Neural progenitor cell (in vitro differentiated cells): ENCODE results near the gene TPD52L1.

Experiments
- EZH2phosphoT487 ChIP-seq: fragments of 200-600 bp; sonication (generic); IDR thresholded peaks from 2 replicates; pipeline ENCODE4 v1.6.1; 2017; ENCODE audit warnings: antibody characterized with exemption
- TF ChIP-seq, protein P1 (sequence below): fragments of 200-600 bp; sonication (generic); IDR thresholded peaks from 2 replicates; pipeline ENCODE4 v1.5.1; 2017; ENCODE audit warnings: antibody characterized with exemption, mild to moderate bottlenecking

DNA sequence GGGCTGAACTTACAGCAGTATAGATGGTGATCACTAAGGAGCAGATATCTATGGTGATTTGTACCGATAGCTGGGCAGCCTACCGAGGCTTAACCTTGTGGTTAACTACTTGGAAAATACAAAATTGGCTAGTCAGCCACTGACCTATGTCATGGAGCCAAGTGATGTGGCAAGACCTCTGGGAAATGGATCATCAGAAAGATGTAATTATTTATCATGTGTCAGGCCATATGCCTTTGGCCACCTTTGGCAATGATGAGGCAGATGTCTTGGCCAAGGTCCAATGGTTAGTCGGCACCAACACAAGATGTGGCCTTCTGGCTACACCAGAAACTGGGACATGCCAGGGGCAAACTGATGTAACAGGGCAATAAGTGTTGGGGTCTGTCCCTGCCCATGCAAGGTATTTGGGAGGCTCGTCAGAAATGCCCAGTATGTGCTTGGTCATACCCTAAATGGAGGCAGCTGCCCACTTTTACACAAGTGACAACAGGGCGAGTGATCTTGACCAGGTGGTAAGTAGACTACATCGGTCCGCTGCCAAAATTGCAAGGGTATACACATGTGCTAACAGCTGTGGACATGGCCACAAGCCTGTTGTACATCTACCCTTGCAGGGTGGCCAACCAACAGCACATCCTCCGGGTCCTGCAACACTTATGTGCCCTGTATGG lies 118.0 kb downstream of the TPD52L1 start:
- TF ChIP-seq, protein P1, sequence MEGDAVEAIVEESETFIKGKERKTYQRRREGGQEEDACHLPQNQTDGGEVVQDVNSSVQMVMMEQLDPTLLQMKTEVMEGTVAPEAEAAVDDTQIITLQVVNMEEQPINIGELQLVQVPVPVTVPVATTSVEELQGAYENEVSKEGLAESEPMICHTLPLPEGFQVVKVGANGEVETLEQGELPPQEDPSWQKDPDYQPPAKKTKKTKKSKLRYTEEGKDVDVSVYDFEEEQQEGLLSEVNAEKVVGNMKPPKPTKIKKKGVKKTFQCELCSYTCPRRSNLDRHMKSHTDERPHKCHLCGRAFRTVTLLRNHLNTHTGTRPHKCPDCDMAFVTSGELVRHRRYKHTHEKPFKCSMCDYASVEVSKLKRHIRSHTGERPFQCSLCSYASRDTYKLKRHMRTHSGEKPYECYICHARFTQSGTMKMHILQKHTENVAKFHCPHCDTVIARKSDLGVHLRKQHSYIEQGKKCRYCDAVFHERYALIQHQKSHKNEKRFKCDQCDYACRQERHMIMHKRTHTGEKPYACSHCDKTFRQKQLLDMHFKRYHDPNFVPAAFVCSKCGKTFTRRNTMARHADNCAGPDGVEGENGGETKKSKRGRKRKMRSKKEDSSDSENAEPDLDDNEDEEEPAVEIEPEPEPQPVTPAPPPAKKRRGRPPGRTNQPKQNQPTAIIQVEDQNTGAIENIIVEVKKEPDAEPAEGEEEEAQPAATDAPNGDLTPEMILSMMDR = no peak
- no peak for TF ChIP-seq EZH2phosphoT487
